GM11168 (cell line): ENCODE results near the gene OTOA.
"Not testable (repeated sequence)": the region's sequence is repeated elsewhere in the genome, so short reads cannot be mapped to it uniquely, and the experiment has no call there.

ENCODE experiments used
- in situ Hi-C: fragments of 300-500 bp; cut with MboI; formaldehyde crosslinking; loops from one replicate; pipeline ENCODE4 v1.12.0; 2022; ENCODE audit warnings: low sequenced_read_pairs; ENCODE audit not compliant: unreplicated experiment

OTOA gene

GRCh38 chr16:21664801-21665492, 1.2 kb downstream of the OTOA start:
- in situ Hi-C loops: loop anchor here (5.0 kb wide), 1 partner anchor 37 kb away; no protein-coding TSS in a partner anchor

- in situ Hi-C loops: loop anchor here (5.0 kb wide), 1 partner anchor 36 kb away; no protein-coding TSS in a partner anchor
Measured at GRCh38 chr16:21666772-21667171, 3.0 kb downstream of the OTOA start.

GRCh38 chr16:21667575-21667974, 3.8 kb downstream of the OTOA start:
- in situ Hi-C loops: loop anchor here (5.0 kb wide), 1 partner anchor 35 kb away; no protein-coding TSS in a partner anchor

GRCh38 chr16:21673469-21673868, 9.7 kb downstream of the OTOA start:
- in situ Hi-C loops: no loop called here

GRCh38 chr16:21674456-21674855, 10.7 kb downstream of the OTOA start:
- in situ Hi-C loops: not testable (repeated sequence)

- in situ Hi-C loops: not testable (repeated sequence)
Measured at GRCh38 chr16:21680714-21681113, 16.9 kb downstream of the OTOA start.

- in situ Hi-C loops: no loop called here
Measured at GRCh38 chr16:21683184-21683583, 19.4 kb downstream of the OTOA start.

GRCh38 chr16:21684199-21684598, 20.4 kb downstream of the OTOA start:
- in situ Hi-C loops: no loop called here

- in situ Hi-C loops: no loop called here
Measured at GRCh38 chr16:21685034-21685455, 21.3 kb downstream of the OTOA start.

- in situ Hi-C loops: no loop called here
Measured at GRCh38 chr16:21689107-21689506, 25.3 kb downstream of the OTOA start.

GRCh38 chr16:21690967-21691366, 27.2 kb downstream of the OTOA start:
- in situ Hi-C loops: not testable (repeated sequence)

GRCh38 chr16:21694609-21695008, 30.8 kb downstream of the OTOA start:
- in situ Hi-C loops: no loop called here

GRCh38 chr16:21697032-21697431, 33.3 kb downstream of the OTOA start:
- in situ Hi-C loops: no loop called here

- in situ Hi-C loops: no loop called here
Measured at GRCh38 chr16:21698169-21699032, 34.6 kb downstream of the OTOA start.

- in situ Hi-C loops: loop anchor here (5.0 kb wide), 2 partner anchors 34 to 114 kb away; no protein-coding TSS in a partner anchor
Measured at GRCh38 chr16:21701271-21701670, 37.5 kb downstream of the OTOA start.

- in situ Hi-C loops: loop anchor here (5.0 kb wide), 2 partner anchors 35 to 115 kb away; no protein-coding TSS in a partner anchor
Measured at GRCh38 chr16:21702276-21702675, 38.5 kb downstream of the OTOA start.

- in situ Hi-C loops: loop anchor here (5.0 kb wide), 2 partner anchors 36 to 116 kb away; no protein-coding TSS in a partner anchor
Measured at GRCh38 chr16:21703156-21703555, 39.4 kb downstream of the OTOA start.

- in situ Hi-C loops: loop anchor here (5.0 kb wide), 2 partner anchors 36 to 116 kb away; no protein-coding TSS in a partner anchor
Measured at GRCh38 chr16:21703589-21704174, 39.9 kb downstream of the OTOA start.

- in situ Hi-C loops: loop anchor here (5.0 kb wide), 2 partner anchors 37 to 117 kb away; no protein-coding TSS in a partner anchor
Measured at GRCh38 chr16:21704266-21704665, 40.5 kb downstream of the OTOA start.

- in situ Hi-C loops: loop anchor here (5.0 kb wide), 2 partner anchors 37 to 117 kb away; no protein-coding TSS in a partner anchor
Measured at GRCh38 chr16:21704733-21705132, 41.0 kb downstream of the OTOA start.
